DND-41 (cell line): ENCODE measurements around the gene UGT1A8.

ENCODE experiments used
- ATAC-seq: fragments of 200-7000 bp; cut with Tn5 transposase; 3 replicates; pipeline ENCODE4 v1.9.1; 2021; ENCODE audit warnings: low read depth; ENCODE audit not compliant: insufficient read depth
- DNase-seq: peaks from one replicate; pipeline ENCODE4 v3.0.0-alpha.2; 2020
- H2AFZ ChIP-seq: 2 replicates; pipeline ENCODE4 v1.6.0; 2012; ENCODE audit warnings: low read depth, low read length
- H3K27ac ChIP-seq: 2 replicates; pipeline ENCODE4 v1.5.1; 2012; ENCODE audit warnings: low read length, inconsistent platforms
- H3K27me3 ChIP-seq: fragments of 200-600 bp; sonication (generic); 2 replicates; pipeline ENCODE4 v1.6.0; 2012; ENCODE audit warnings: low read length, mild to moderate bottlenecking, inconsistent platforms; ENCODE audit not compliant: insufficient read depth, poor library complexity
- H3K36me3 ChIP-seq: 2 replicates; pipeline ENCODE4 v1.5.1; 2012; ENCODE audit warnings: low read length, inconsistent platforms; ENCODE audit not compliant: insufficient read depth
- H3K4me1 ChIP-seq: 2 replicates; pipeline ENCODE4 v1.5.1; 2012; ENCODE audit warnings: mild to moderate bottlenecking, low read length; ENCODE audit not compliant: insufficient read depth
- H3K4me2 ChIP-seq: 2 replicates; pipeline ENCODE4 v1.6.0; 2012; ENCODE audit warnings: mild to moderate bottlenecking, moderate library complexity, low read length, inconsistent platforms; ENCODE audit not compliant: insufficient read depth
- H3K4me3 ChIP-seq, 2 experiments: fragments of 200-600 bp in 1 of 2; shearing (Covaris generic) in 1 of 2; 2 replicates each; pipeline ENCODE4 v1.5.1; 2012 to 2016; ENCODE audit warnings: inconsistent platforms in 2 of 2, low read length in 2 of 2, mild to moderate bottlenecking in 2 of 2, low read depth in 1 of 2, moderate library complexity in 1 of 2
- H3K79me2 ChIP-seq: 2 replicates; pipeline ENCODE4 v1.6.0; 2012; ENCODE audit warnings: low read length, inconsistent platforms; ENCODE audit not compliant: insufficient read depth
- H3K9ac ChIP-seq: 2 replicates; pipeline ENCODE4 v1.6.0; 2012; ENCODE audit warnings: low read depth, mild to moderate bottlenecking, inconsistent platforms, low read length, moderate library complexity
- H3K9me3 ChIP-seq: 2 replicates; pipeline ENCODE4 v1.5.1; 2012; ENCODE audit warnings: low read length, moderate library complexity, mild to moderate bottlenecking, inconsistent platforms; ENCODE audit not compliant: insufficient read depth, severe bottlenecking
- H4K20me1 ChIP-seq: 2 replicates; pipeline ENCODE4 v1.6.0; 2012; ENCODE audit warnings: low read length; ENCODE audit not compliant: insufficient read depth
- CTCF ChIP-seq: IDR thresholded peaks from 2 replicates; pipeline ENCODE4 v1.5.1; 2012; ENCODE audit warnings: borderline replicate concordance, low read length, moderate library complexity, mild to moderate bottlenecking; ENCODE audit not compliant: poor library complexity, severe bottlenecking; ENCODE audit errors: extremely low read depth
- EZH2 ChIP-seq: IDR thresholded peaks from 3 replicates; pipeline ENCODE4 v1.6.1; 2012; ENCODE audit warnings: borderline replicate concordance, low read depth, mild to moderate bottlenecking, moderate library complexity, low read length, inconsistent platforms; ENCODE audit not compliant: severe bottlenecking

Gene UGT1A8

DNA sequence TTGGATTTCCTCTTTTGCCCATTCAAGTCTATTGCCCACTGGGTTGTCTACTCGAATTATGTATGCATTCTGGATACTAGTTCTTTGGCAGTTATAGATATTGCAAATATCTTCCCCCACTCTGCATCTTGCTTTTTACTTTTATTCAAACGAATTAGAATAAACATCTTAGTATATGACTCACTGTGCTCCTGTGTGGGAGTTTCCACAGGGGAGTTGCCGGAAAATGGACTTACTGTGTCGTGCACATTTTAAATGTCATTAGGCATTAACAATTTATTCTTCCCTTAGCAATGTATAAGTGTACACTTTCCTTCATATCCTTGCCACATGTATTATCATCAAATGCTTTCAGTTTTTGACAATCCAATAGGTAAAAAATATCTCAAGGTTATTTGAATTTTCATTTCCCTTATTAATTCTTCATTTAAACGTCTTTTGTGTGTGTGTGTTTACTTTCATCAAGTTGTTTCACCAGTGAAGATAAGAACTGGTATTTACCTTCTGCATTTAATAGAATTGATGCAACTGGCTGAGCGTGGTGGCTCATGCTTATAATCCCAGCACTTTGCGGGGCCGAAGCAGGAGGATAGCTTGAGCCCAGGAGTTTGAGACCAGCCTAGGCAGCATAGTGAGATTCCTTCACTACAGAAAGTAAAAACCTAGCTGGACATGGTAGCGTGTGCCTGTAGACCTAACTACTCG, 90.7 kb downstream of the UGT1A8 start:
- Histone ChIP-seq H3K4me2 (no peak overlapping the region), H4K20me1 (no peaks in the 10 kb centered on the region), H3K9me3 (no peaks in the 10 kb centered on the region), H3K79me2 (no peaks in the 10 kb centered on the region), H3K4me1 (no peaks in the 10 kb centered on the region), H3K9ac (no peak overlapping the region), H3K4me3 (no peak overlapping the region), H3K36me3 (no peaks in the 10 kb centered on the region), H3K27me3 (peaks cover 6% of the 10 kb centered on the region), H3K27ac (no peak overlapping the region), H2AFZ (no peak overlapping the region)
- DNase-seq (no peak), ATAC-seq (no peak)
- TF ChIP-seq EZH2 = no peak
- no peak for TF ChIP-seq CTCF

GRCh38 chr2:233708942-233709341, 91.5 kb downstream of the UGT1A8 start:
- Histone ChIP-seq H2AFZ (no peak overlapping the region), H3K4me1 (no peaks in the 10 kb centered on the region), H3K79me2 (no peaks in the 10 kb centered on the region), H3K27ac (no peak overlapping the region), H3K36me3 (no peaks in the 10 kb centered on the region), H3K4me2 (no peak overlapping the region), H3K4me3 (no peak overlapping the region), H3K9me3 (no peaks in the 10 kb centered on the region), H3K9ac (no peak overlapping the region), H4K20me1 (no peaks in the 10 kb centered on the region), H3K27me3 (peaks cover 6% of the 10 kb centered on the region)
- ATAC-seq = no peak
- DNase-seq = no peak
- TF ChIP-seq CTCF (no peak), EZH2 (no peak)

- Histone ChIP-seq H3K4me3 (no peak overlapping the region), H2AFZ (no peak overlapping the region), H3K79me2 (no peaks in the 10 kb centered on the region), H3K27ac (no peak overlapping the region), H3K36me3 (no peaks in the 10 kb centered on the region), H3K4me2 (no peak overlapping the region), H3K9ac (no peak overlapping the region), H3K9me3 (no peaks in the 10 kb centered on the region), H4K20me1 (no peaks in the 10 kb centered on the region), H3K4me1 (no peaks in the 10 kb centered on the region), H3K27me3 (peaks cover 6% of the 10 kb centered on the region)
- peak; percentile 95 for TF ChIP-seq CTCF
- no peak for TF ChIP-seq EZH2
- peak; percentile 71 for DNase-seq
- ATAC-seq = peak; percentile 94
These were observed 94.0 kb downstream of the UGT1A8 start for GRCh38 chr2:233711312-233712008.
